Measurements from ENCODE around the gene TSPAN32. TPM values are rescaled to one million over a fixed set of nuclear protein-coding genes. Genes with fewer than 3 reads are reported as not detected.

The TSPAN32 gene
- total RNA-seq, 1 donor from 2014 or later, result 4.5 TPM

DNA sequence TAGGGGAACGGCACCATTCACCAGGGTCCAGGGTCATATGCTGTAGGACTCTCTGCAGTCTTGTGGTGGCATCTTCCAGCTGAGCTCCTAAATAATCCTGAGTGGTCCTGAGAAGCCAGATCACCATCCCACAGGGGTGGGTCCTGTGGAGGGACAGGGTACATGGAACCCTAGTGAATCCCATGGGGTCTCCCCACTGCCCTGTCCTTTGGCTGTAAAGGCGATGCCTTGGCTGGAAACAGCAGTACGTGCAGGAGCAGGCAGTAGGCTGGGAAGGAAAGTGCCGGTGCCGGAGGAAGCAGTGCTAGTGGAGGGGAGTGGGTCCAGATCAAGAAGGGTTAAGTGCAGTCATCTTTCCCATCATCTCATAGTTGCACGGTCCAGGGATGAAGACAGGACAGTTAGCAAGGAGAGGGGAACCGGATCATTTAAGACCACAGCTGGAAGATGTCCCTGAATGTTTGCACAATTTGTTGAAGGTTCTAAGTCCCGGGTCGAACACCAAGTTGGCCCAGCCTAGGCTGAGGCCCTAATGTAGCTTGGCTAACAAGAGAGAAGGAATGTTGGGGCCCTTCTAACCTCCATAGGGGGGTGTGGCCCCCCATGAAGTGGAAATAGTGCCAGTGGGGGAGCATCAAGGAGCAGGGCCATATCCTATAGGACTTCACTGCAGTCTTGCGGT is 18.1 kb downstream of the TSPAN32 start:
- H3K36me3 Mint-ChIP-seq (ENCODE audit: insufficient read depth), result no peaks in the 10 kb centered on the region
- H3K27ac Mint-ChIP-seq, result no peak overlapping the region
- no peak for DNase-seq (ENCODE audit: low spot score, unreplicated experiment)

DNA sequence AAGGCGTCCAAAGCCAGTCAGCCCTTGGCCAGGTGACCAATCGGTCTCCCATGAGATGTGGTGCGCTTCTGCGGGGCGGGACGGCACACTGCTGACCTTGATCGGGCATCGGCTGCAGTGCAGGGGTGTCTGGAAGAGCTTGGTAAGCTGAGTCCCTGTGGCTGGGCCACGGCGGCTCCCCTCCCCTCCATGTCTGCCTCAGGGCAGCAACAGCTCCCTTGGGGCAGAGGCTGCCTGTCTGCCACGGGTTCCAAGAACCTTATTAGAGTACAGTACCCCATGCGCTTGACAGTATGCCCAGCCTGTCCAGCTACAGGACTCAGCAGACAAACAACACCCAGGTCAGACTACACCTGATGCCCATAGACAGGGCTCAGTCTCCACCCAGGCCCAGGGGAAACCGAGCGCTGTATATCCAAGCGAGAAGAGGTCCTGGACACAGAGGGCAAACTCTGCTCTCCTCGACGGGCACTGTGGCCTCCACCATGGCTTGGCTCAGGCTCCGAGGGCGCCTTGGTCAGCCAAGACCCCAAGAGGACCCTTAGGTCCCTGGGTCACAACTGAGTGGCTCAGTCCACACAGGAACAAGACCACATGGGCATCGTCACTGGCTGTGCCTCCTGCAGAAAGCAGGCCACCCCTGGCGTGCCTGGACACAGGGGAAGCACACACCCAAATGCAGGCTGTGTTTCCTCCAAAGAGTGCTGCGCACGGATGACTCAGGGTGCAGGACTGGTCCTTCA is 18.9 kb downstream of the TSPAN32 start:
- Mint-ChIP-seq H3K27me3 (peaks cover 43% of the 10 kb centered on the region), H3K36me3 (ENCODE audit: insufficient read depth) (no peaks in the 10 kb centered on the region), H3K4me3 (ENCODE audit: low read depth) (no peak overlapping the region), H3K9me3 (ENCODE audit: low read depth) (peaks cover 14% of the 10 kb centered on the region), H3K27ac (no peak overlapping the region), H3K4me1 (ENCODE audit: low read depth) (no peaks in the 10 kb centered on the region)
- no peak for DNase-seq (ENCODE audit: low spot score, unreplicated experiment)
- TF ChIP-seq, protein P1, sequence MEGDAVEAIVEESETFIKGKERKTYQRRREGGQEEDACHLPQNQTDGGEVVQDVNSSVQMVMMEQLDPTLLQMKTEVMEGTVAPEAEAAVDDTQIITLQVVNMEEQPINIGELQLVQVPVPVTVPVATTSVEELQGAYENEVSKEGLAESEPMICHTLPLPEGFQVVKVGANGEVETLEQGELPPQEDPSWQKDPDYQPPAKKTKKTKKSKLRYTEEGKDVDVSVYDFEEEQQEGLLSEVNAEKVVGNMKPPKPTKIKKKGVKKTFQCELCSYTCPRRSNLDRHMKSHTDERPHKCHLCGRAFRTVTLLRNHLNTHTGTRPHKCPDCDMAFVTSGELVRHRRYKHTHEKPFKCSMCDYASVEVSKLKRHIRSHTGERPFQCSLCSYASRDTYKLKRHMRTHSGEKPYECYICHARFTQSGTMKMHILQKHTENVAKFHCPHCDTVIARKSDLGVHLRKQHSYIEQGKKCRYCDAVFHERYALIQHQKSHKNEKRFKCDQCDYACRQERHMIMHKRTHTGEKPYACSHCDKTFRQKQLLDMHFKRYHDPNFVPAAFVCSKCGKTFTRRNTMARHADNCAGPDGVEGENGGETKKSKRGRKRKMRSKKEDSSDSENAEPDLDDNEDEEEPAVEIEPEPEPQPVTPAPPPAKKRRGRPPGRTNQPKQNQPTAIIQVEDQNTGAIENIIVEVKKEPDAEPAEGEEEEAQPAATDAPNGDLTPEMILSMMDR (IDR thresholded peaks at IDR 0.05; ENCODE audit: unreplicated experiment), result no peak

More for the DNA sequence above, 18.1 kb downstream of the TSPAN32 start:
- peaks cover 37% of the 10 kb centered on the region for H3K27me3 Mint-ChIP-seq
- H3K4me1 Mint-ChIP-seq (ENCODE audit: low read depth), result no peaks in the 10 kb centered on the region
- no peak overlapping the region for H3K4me3 Mint-ChIP-seq (ENCODE audit: low read depth)
- H3K9me3 Mint-ChIP-seq (ENCODE audit: low read depth), result peaks cover 14% of the 10 kb centered on the region
- TF ChIP-seq, protein P1 (IDR thresholded peaks at IDR 0.05; ENCODE audit: unreplicated experiment), result no peak

DNA sequence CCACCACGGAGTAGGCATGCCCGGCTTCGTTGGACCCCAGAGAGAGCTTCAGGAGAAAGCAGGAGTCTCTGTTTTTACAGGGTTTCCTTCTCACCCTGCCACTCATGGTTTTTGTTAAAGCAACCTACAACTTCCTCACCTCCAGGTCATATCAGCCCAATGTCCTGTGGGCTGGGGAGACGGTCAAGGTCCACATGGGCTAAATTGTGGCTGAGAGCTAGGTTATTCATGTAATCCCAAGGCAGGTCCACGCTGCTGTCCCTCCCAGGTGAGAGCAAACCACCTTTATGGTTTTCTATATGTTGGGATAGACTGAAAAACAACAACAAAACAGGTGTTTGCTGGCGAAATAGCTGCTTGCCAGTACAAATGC is 19.5 kb downstream of the TSPAN32 start:
- Mint-ChIP-seq H3K27ac (no peak overlapping the region), H3K4me1 (ENCODE audit: low read depth) (no peaks in the 10 kb centered on the region), H3K36me3 (ENCODE audit: insufficient read depth) (no peaks in the 10 kb centered on the region), H3K9me3 (ENCODE audit: low read depth) (peaks cover 14% of the 10 kb centered on the region), H3K27me3 (peaks cover 47% of the 10 kb centered on the region), H3K4me3 (ENCODE audit: low read depth) (no peak overlapping the region)
- TF ChIP-seq, protein P1 (IDR thresholded peaks at IDR 0.05; ENCODE audit: unreplicated experiment), result no peak
- no peak for DNase-seq (ENCODE audit: low spot score, unreplicated experiment)

DNA sequence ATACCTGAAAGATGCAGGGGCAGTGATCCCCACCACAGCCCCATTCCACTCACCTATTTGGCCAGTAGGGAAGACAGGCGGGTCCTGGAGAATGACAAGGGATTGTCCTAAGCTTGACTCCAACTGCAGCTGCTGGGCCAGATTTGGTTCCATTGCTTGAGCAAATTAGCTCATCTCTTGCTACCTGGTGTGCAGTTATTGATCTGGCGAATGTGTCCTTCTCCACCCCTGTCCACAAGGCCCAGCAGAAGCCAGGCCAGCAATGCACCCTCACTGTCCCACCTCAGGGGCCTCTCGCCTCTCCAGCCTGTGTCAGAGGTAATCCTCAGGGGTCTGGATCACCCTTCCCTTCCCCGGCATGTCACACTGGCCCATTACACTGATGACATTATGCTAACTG is 23.3 kb downstream of the TSPAN32 start:
- no peak for DNase-seq (ENCODE audit: low spot score, unreplicated experiment)
- no peak overlapping the region for H3K27ac Mint-ChIP-seq

DNA sequence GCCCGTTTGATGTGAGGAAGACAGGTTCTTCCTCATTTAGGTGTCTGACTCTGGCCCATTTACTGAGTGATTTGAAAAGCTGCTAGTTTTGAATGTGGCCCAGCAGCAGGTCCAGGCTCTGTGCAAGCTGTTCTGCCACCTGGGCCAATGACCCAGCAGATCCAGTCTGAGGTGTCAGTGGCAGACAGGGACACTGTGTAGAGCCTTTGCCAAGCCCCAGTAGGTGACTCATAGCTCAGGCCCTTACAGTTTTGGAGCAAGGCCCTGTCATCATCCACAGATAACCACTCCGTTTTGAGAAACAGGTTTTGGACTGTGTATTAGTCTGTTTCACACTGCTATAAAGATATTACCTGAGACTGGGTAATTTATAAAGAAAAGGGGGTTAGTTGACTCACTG is 23.9 kb downstream of the TSPAN32 start:
- no peak overlapping the region for H3K4me3 Mint-ChIP-seq (ENCODE audit: low read depth)
- peaks cover 16% of the 10 kb centered on the region for H3K9me3 Mint-ChIP-seq (ENCODE audit: low read depth)
- peaks cover 42% of the 10 kb centered on the region for H3K27me3 Mint-ChIP-seq
- no peak for DNase-seq (ENCODE audit: low spot score, unreplicated experiment)
- H3K27ac Mint-ChIP-seq, result no peak overlapping the region
- peaks cover 3% of the 10 kb centered on the region for H3K36me3 Mint-ChIP-seq (ENCODE audit: insufficient read depth)
- TF ChIP-seq, protein P1 (IDR thresholded peaks at IDR 0.05; ENCODE audit: unreplicated experiment), result no peak
- H3K4me1 Mint-ChIP-seq (ENCODE audit: low read depth), result no peaks in the 10 kb centered on the region

More for the DNA sequence above, 23.3 kb downstream of the TSPAN32 start:
- Mint-ChIP-seq H3K4me3 (ENCODE audit: low read depth) (no peak overlapping the region), H3K36me3 (ENCODE audit: insufficient read depth) (peaks cover 2% of the 10 kb centered on the region), H3K4me1 (ENCODE audit: low read depth) (no peaks in the 10 kb centered on the region), H3K27me3 (peaks cover 47% of the 10 kb centered on the region), H3K9me3 (ENCODE audit: low read depth) (peaks cover 13% of the 10 kb centered on the region)
- TF ChIP-seq, protein P1 (IDR thresholded peaks at IDR 0.05; ENCODE audit: unreplicated experiment), result no peak

Data from progenitor cell of endocrine pancreas (in vitro differentiated cells).